Measurements from ENCODE around the gene INO80B. TPM values are rescaled to one million over a fixed set of nuclear protein-coding genes. Genes with fewer than 3 reads are reported as not detected.

Gene INO80B
- total and polyA plus RNA-seq, 9 donors = 9.4 to 60.9 (median 48.6) TPM

- no peak for TF ChIP-seq EP300 (IDR thresholded peaks at IDR 0.05)
These were observed 44.5 kb downstream of the INO80B start, which contains the start of gene LBX2 for GRCh38 chr2:74499267-74499939. TSS of gene LBX2 (minus strand) at chr2:74499603. CDS start at chr2:74499537, 66 bp downstream.

GRCh38 chr2:74499940-74500577 is 45.2 kb downstream of the INO80B start:
- H3K27me3 ChIP-seq = no peaks in the 10 kb centered on the region
- no peak for DNase-seq
- intact Hi-C loops (cut with DNase I) = loop anchor here in 1 of 4 donors (10.0 kb wide), 1 partner anchor 85 kb away; no protein-coding TSS in a partner anchor
- no peaks in the 10 kb centered on the region for H3K9me3 ChIP-seq
- no peak for TF ChIP-seq POLR2A (IDR thresholded peaks at IDR 0.05)
- TF ChIP-seq CTCF (IDR thresholded peaks at IDR 0.05) = no peak
- no peak for TF ChIP-seq EP300 (IDR thresholded peaks at IDR 0.05)
- WGBS, 3 donors = 43 to 54% (median 46%) methylated on average over 15 of the region's 15 CpGs
- no peak overlapping the region for H3K4me3 ChIP-seq
- H3K27ac ChIP-seq = no peak overlapping the region
- H3K36me3 ChIP-seq = no peaks in the 10 kb centered on the region
- H3K4me1 ChIP-seq (ENCODE audit: insufficient read depth) = peaks cover 2% of the 10 kb centered on the region

More at GRCh38 chr2:74499267-74499939, 44.5 kb downstream of the INO80B start, which contains the start of gene LBX2:
- intact Hi-C loops (cut with DNase I) = no loop called here
- H3K9me3 ChIP-seq = no peaks in the 10 kb centered on the region
- no peak within 1 kb of the TSS for H3K27ac ChIP-seq
- H3K4me3 ChIP-seq = no peak within 1 kb of the TSS
- H3K36me3 ChIP-seq = no peaks in the 10 kb centered on the region
- H3K27me3 ChIP-seq = no peaks in the 10 kb centered on the region
- H3K4me1 ChIP-seq (ENCODE audit: insufficient read depth) = peaks cover 2% of the 10 kb centered on the region
- no peak for DNase-seq
- WGBS, 3 donors = 2 to 4% (median 3%) methylated on average over 65 of the region's 65 CpGs

GRCh38 chr2:74500578-74500946 is 45.7 kb downstream of the INO80B start:
- Histone ChIP-seq H3K9me3 (no peaks in the 10 kb centered on the region), H3K27ac (no peak overlapping the region), H3K4me3 (no peak overlapping the region), H3K36me3 (no peaks in the 10 kb centered on the region), H3K4me1 (ENCODE audit: insufficient read depth) (peaks cover 2% of the 10 kb centered on the region), H3K27me3 (no peaks in the 10 kb centered on the region)
- intact Hi-C loops (cut with DNase I) = loop anchor here in 1 of 4 donors (10.0 kb wide), 1 partner anchor 84 kb away; no protein-coding TSS in a partner anchor
- no peak for DNase-seq
- TF ChIP-seq CTCF (IDR thresholded peaks at IDR 0.05) (no peak), EP300 (IDR thresholded peaks at IDR 0.05) (no peak), POLR2A (IDR thresholded peaks at IDR 0.05) (no peak)

GRCh38 chr2:74501335-74502071 is 46.6 kb downstream of the INO80B start:
- DNase-seq = no peak
- Histone ChIP-seq H3K9me3 (no peaks in the 10 kb centered on the region), H3K27ac (no peak overlapping the region), H3K27me3 (no peaks in the 10 kb centered on the region), H3K4me1 (ENCODE audit: insufficient read depth) (peaks cover 2% of the 10 kb centered on the region), H3K36me3 (no peaks in the 10 kb centered on the region), H3K4me3 (no peak overlapping the region)
- intact Hi-C loops (cut with DNase I) = loop anchor here in 1 of 4 donors (10.0 kb wide), 1 partner anchor 83 kb away; no protein-coding TSS in a partner anchor
- 76 to 79% (median 78%) methylated on average over 18 of the region's 18 CpGs for WGBS, 3 donors
- no peak for TF ChIP-seq CTCF (IDR thresholded peaks at IDR 0.05)
- TF ChIP-seq EP300 (IDR thresholded peaks at IDR 0.05) = no peak
- TF ChIP-seq POLR2A (IDR thresholded peaks at IDR 0.05) = no peak

Measured in ovary (tissue), 9 donors.